CD4-positive, alpha-beta T cell (primary cell): Measurements from ENCODE around the gene STRADB. TPM values are rescaled to one million over a fixed set of nuclear protein-coding genes. Genes with fewer than 3 reads are reported as not detected.

Experiments
- ATAC-seq: fragments of 200-7000 bp; cut with Tn5 transposase; one replicate; pipeline ENCODE4 v1.10.0; 2022; ENCODE audit warnings: mild to moderate bottlenecking; ENCODE audit not compliant: poor library complexity
- CTCF ChIA-PET: fragments of 350-600 bp; sonication (Branson Sonifier 250); formaldehyde crosslinking; loops from one replicate; lab custom pipeline; 2021; ENCODE audit warnings: antibody characterized with exemption, inconsistent platforms; lab: Charles Lee
- POLR2A ChIA-PET: fragments of 350-600 bp; sonication (Branson Sonifier 250); formaldehyde crosslinking; loops from one replicate; lab custom pipeline; 2021; ENCODE audit warnings: antibody characterized with exemption, inconsistent platforms; lab: Charles Lee
- DNase-seq, 14 experiments: peaks; one replicate each; pipeline ENCODE4 v3.0.0-alpha.2; 2013 to 2020; ENCODE audit warnings: mixed read lengths in 2 of 14
- H3K27ac ChIP-seq, 2 donors: one replicate each; pipeline versions ENCODE4 v1.5.1 to v1.7.0; 2013; ENCODE audit warnings: low read length in 2 of 2, low read depth in 1 of 2, mild to moderate bottlenecking in 1 of 2
- H3K27me3 ChIP-seq, 2 experiments: 1 replicate in 1 of 2; 2 replicates in 1 of 2; pipeline versions ENCODE4 v1.6.1 to v1.7.0; 2013; ENCODE audit warnings: low read length in 2 of 2, control low read depth in 1 of 2, mild to moderate bottlenecking in 1 of 2, moderate library complexity in 1 of 2; ENCODE audit not compliant: insufficient read depth in 2 of 2, control insufficient read depth in 1 of 2
- H3K36me3 ChIP-seq: one replicate; pipeline ENCODE4 v1.6.1; 2013; ENCODE audit warnings: low read length, control low read depth; ENCODE audit not compliant: insufficient read depth
- H3K4me1 ChIP-seq: one replicate; pipeline ENCODE4 v1.6.1; 2013; ENCODE audit warnings: low read length, control low read depth; ENCODE audit not compliant: insufficient read depth
- H3K4me3 ChIP-seq: one replicate; pipeline ENCODE4 v1.5.1; 2013; ENCODE audit warnings: mild to moderate bottlenecking, low read length, moderate library complexity
- H3K9me3 ChIP-seq, 2 experiments: 1 replicate in 1 of 2; 2 replicates in 1 of 2; pipeline versions ENCODE4 v1.6.1 to v1.7.0; 2013; ENCODE audit warnings: low read length in 2 of 2, mild to moderate bottlenecking in 2 of 2, control low read depth in 1 of 2, moderate library complexity in 1 of 2; ENCODE audit not compliant: control insufficient read depth in 1 of 2, insufficient read depth in 1 of 2
- H3K27ac Mint-ChIP-seq: one replicate; pipeline ENCODE4 v1.8.0; 2020; ENCODE audit warnings: mixed read lengths
- H3K27me3 Mint-ChIP-seq: one replicate; pipeline ENCODE4 v1.8.0; 2021; ENCODE audit warnings: mixed read lengths
- H3K36me3 Mint-ChIP-seq: one replicate; pipeline ENCODE4 v1.8.0; 2021; ENCODE audit warnings: low read depth, mixed read lengths
- H3K4me1 Mint-ChIP-seq: one replicate; pipeline ENCODE4 v1.8.0; 2021; ENCODE audit warnings: low read depth, mixed read lengths
- H3K4me3 Mint-ChIP-seq: one replicate; pipeline ENCODE4 v1.8.0; 2020; ENCODE audit warnings: mild to moderate bottlenecking, mixed read lengths
- H3K9me3 Mint-ChIP-seq: one replicate; pipeline ENCODE4 v1.8.0; 2020; ENCODE audit warnings: mixed read lengths
- intact Hi-C, 2 experiments: fragments of 100-400 bp; cut with DNase I in 1 of 2; cut with micrococcal nuclease in 1 of 2; formaldehyde crosslinking; loops; one replicate each; pipeline versions ENCODE4 v1.15.1 to v1.9.0; 2023 to 2025; cut with DNase I, micrococcal nuclease
- total RNA-seq, 174 experiments: library from RNA in 2 of 174; stranded (reverse) in 2 of 174; gene quantifications; one replicate each; pipeline ENCODE4 v1.2.3 and lab custom pipeline; 2021 to 2026
- TF ChIP-seq, protein P1 (sequence below): fragments of 200-600 bp; IDR thresholded peaks from one replicate; pipeline ENCODE4 v1.8.0; 2022; ENCODE audit warnings: antibody characterized with exemption, mild to moderate bottlenecking

Gene STRADB
- total RNA-seq, 2 experiments from 2014 or later, result 4.2 to 5.6 TPM

DNA sequence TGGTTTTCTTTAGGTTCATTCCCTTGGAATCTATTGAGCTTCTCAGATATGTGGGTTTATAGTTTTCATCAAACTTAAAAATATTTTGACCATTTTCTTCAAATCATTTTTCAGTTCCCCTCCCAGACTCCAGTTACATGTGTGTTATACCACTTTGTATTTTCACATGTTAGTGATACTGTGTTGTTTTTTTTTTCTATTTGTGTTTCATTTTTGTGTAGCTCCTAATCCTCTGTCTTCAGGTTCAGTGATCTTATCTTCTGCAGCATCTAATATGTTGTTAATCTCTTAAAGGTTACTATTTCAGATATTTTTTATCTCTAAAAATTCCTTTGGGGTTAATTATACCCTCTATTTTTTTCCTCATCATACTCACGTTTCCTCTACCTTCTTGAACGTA lies 51.2 kb downstream of the STRADB start:
- intact Hi-C loops, result no loop called here
- H3K36me3 Mint-ChIP-seq, result peaks cover 30% of the 10 kb centered on the region
- CTCF ChIA-PET, result no interaction called here

DNA sequence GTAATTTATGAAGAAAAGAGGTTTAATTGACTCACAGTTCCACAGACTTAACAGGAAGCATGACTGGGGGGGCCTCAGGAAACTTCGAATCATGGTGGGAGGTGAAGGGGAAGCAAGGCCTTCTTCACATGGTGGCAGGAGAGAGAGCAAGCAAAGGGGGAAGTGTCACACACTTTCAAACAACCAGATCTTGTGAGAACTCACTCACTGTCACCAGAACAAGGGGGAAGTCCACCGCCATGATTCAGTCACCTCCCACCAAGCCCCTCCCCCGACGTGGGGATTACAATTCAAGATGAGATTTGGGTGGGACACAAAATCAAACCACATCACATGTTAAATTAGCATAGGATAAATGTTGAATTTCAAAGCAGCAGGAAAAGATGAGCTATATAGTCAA lies 56.2 kb downstream of the STRADB start:
- ATAC-seq, result no peak
- Mint-ChIP-seq H3K27me3 (no peaks in the 10 kb centered on the region), H3K4me1 (no peaks in the 10 kb centered on the region), H3K36me3 (peaks cover 12% of the 10 kb centered on the region), H3K27ac (no peak overlapping the region), H3K4me3 (no peak overlapping the region), H3K9me3 (peaks cover 9% of the 10 kb centered on the region)
- TF ChIP-seq, protein P1, sequence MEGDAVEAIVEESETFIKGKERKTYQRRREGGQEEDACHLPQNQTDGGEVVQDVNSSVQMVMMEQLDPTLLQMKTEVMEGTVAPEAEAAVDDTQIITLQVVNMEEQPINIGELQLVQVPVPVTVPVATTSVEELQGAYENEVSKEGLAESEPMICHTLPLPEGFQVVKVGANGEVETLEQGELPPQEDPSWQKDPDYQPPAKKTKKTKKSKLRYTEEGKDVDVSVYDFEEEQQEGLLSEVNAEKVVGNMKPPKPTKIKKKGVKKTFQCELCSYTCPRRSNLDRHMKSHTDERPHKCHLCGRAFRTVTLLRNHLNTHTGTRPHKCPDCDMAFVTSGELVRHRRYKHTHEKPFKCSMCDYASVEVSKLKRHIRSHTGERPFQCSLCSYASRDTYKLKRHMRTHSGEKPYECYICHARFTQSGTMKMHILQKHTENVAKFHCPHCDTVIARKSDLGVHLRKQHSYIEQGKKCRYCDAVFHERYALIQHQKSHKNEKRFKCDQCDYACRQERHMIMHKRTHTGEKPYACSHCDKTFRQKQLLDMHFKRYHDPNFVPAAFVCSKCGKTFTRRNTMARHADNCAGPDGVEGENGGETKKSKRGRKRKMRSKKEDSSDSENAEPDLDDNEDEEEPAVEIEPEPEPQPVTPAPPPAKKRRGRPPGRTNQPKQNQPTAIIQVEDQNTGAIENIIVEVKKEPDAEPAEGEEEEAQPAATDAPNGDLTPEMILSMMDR, result no peak
- CTCF ChIA-PET, result no interaction called here
- POLR2A ChIA-PET, result no interaction called here
- H3K27ac ChIP-seq, result no peak overlapping the region
- no peak for DNase-seq
- intact Hi-C loops, result no loop called here
- H3K4me1 ChIP-seq, result no peaks in the 10 kb centered on the region
- peaks cover 5 to 6% of the 10 kb centered on the region in 2 experiments for H3K9me3 ChIP-seq
- H3K27me3 ChIP-seq, result no peaks in the 10 kb centered on the region
- no peak overlapping the region for H3K4me3 ChIP-seq
- no peaks in the 10 kb centered on the region for H3K36me3 ChIP-seq

More for the DNA sequence above, 51.2 kb downstream of the STRADB start:
- Histone ChIP-seq H3K4me3 (no peak overlapping the region), H3K27ac (no peak overlapping the region), H3K27me3 (no peaks in the 10 kb centered on the region), H3K36me3 (no peaks in the 10 kb centered on the region), H3K4me1 (no peaks in the 10 kb centered on the region), H3K9me3 (peaks cover 9 to 10% of the 10 kb centered on the region in 2 experiments)
- no peaks in the 10 kb centered on the region for H3K4me1 Mint-ChIP-seq
- POLR2A ChIA-PET, result no interaction called here
- peaks cover 18% of the 10 kb centered on the region for H3K9me3 Mint-ChIP-seq
- no peaks in the 10 kb centered on the region for H3K27me3 Mint-ChIP-seq
- TF ChIP-seq, protein P1, result no peak
- H3K27ac Mint-ChIP-seq, result no peak overlapping the region
- DNase-seq (no peak), ATAC-seq (no peak)
- H3K4me3 Mint-ChIP-seq, result no peak overlapping the region

DNA sequence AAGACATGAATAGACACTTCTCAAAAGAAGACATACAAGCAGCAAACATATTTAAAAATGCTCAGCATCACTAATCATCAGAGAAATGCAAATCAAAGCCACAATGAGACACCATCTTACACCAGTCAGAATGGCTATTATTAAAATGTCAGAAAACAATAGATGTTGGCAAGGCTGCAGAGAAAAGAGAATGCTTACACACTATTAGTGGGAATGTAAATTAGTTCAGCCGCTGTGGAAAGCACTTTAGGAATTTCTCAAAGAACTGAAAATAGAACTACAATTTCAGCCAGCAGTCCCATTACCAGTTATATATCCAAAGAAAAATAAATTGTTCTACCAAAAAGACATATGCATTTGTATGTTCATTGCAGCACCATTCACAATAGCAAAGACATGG lies 61.7 kb downstream of the STRADB start:
- Mint-ChIP-seq H3K4me3 (no peak overlapping the region), H3K36me3 (no peaks in the 10 kb centered on the region), H3K9me3 (no peaks in the 10 kb centered on the region), H3K27me3 (no peaks in the 10 kb centered on the region), H3K27ac (no peak overlapping the region), H3K4me1 (no peaks in the 10 kb centered on the region)
- no peaks in the 10 kb centered on the region for H3K36me3 ChIP-seq
- no peaks in the 10 kb centered on the region for H3K4me1 ChIP-seq
- POLR2A ChIA-PET, result no interaction called here
- TF ChIP-seq, protein P1, result no peak
- ATAC-seq, result no peak
- no peaks in the 10 kb centered on the region for H3K27me3 ChIP-seq
- intact Hi-C loops, result no loop called here
- CTCF ChIA-PET, result no interaction called here
- no peak for DNase-seq
- H3K9me3 ChIP-seq, result no peaks in the 10 kb centered on the region
- no peak overlapping the region for H3K27ac ChIP-seq
- H3K4me3 ChIP-seq, result no peak overlapping the region
